OCI-LY7 (cell line): ENCODE results near the gene SLC6A6. TPM values are rescaled to one million over a fixed set of nuclear protein-coding genes. Genes with fewer than 3 reads are reported as not detected.

ENCODE experiments used
- BruUV-seq: library from RNA; stranded (reverse); fragments of 400-500 nt; replicated peaks from 2 replicates; lab custom pipeline; 2021; lab: Mats Ljungman, UMichigan
- CTCF ChIA-PET: fragments of 300-600 bp; sonication (Branson Sonifier 250); formaldehyde crosslinking; loops from one replicate; lab custom pipeline; 2022; ENCODE audit warnings: antibody characterized with exemption; ENCODE audit not compliant: unreplicated experiment; lab: Charles Lee
- POLR2A ChIA-PET: fragments of 300-600 bp; sonication (Branson Sonifier 250); formaldehyde crosslinking; loops from one replicate; lab custom pipeline; 2022; ENCODE audit warnings: antibody characterized with exemption; lab: Charles Lee
- DNase-seq: peaks from one replicate; pipeline ENCODE4 v3.0.0-alpha.2; 2015; ENCODE audit warnings: low spot score
- H2AFZ ChIP-seq: fragments of 200-600 bp; sonication (generic), shearing (Covaris generic); 2 replicates; pipeline ENCODE4 v1.6.1; 2014; ENCODE audit warnings: mild to moderate bottlenecking, antibody characterized with exemption, low read length, moderate library complexity
- H3K27ac ChIP-seq: fragments of 200-600 bp; sonication (generic); 2 replicates; pipeline ENCODE4 v1.5.1; 2014; ENCODE audit warnings: mixed run types, low read depth, mild to moderate bottlenecking, moderate library complexity, low read length, inconsistent platforms; ENCODE audit not compliant: poor library complexity, severe bottlenecking
- H3K36me3 ChIP-seq: fragments of 200-600 bp; sonication (generic); 2 replicates; pipeline ENCODE4 v1.6.1; 2014; ENCODE audit warnings: mild to moderate bottlenecking, antibody characterized with exemption, low read length, moderate library complexity, mixed read lengths; ENCODE audit not compliant: insufficient read depth
- H3K4me1 ChIP-seq: fragments of 200-600 bp; sonication (generic); 2 replicates; pipeline ENCODE4 v1.5.1; 2014; ENCODE audit warnings: mild to moderate bottlenecking, low read length; ENCODE audit not compliant: insufficient read depth, poor library complexity, severe bottlenecking
- H3K4me2 ChIP-seq: fragments of 200-600 bp; sonication (generic); 2 replicates; pipeline ENCODE4 v1.6.1; 2014; ENCODE audit warnings: mild to moderate bottlenecking, low read length
- H3K4me3 ChIP-seq: fragments of 200-600 bp; sonication (generic); 2 replicates; pipeline ENCODE4 v1.5.1; 2014; ENCODE audit warnings: mild to moderate bottlenecking, low read depth, low read length; ENCODE audit not compliant: poor library complexity, severe bottlenecking
- H3K79me2 ChIP-seq: fragments of 200-600 bp; sonication (generic); 2 replicates; pipeline ENCODE4 v1.6.1; 2016; ENCODE audit warnings: low read depth, mild to moderate bottlenecking, low read length, moderate library complexity, mixed read lengths; ENCODE audit not compliant: insufficient read depth
- H3K9me2 ChIP-seq: fragments of 200-600 bp; sonication (generic); 2 replicates; pipeline ENCODE4 v1.6.1; 2016; ENCODE audit warnings: mild to moderate bottlenecking, low read length, mixed read lengths; ENCODE audit not compliant: insufficient read depth
- H3K9me3 ChIP-seq: fragments of 200-600 bp; sonication (generic); 2 replicates; pipeline ENCODE4 v1.6.1; 2014; ENCODE audit warnings: mild to moderate bottlenecking, mixed run types, low read length, mixed read lengths
- H4K20me1 ChIP-seq: fragments of 200-600 bp; sonication (generic); 2 replicates; pipeline ENCODE4 v1.6.1; 2014; ENCODE audit warnings: mild to moderate bottlenecking, antibody characterized with exemption, low read length, moderate library complexity, mixed read lengths; ENCODE audit not compliant: insufficient read depth
- CTCF ChIP-seq: fragments of 200-600 bp; sonication (generic); conservative IDR thresholded peaks from 2 replicates; pipeline ENCODE4 v1.5.1; 2014; ENCODE audit warnings: mild to moderate bottlenecking, antibody characterized with exemption, low read length, moderate library complexity, mixed read lengths
- EZH2phosphoT487 ChIP-seq: fragments of 200-600 bp; sonication (generic); IDR thresholded peaks from 2 replicates; pipeline ENCODE4 v1.6.1; 2018; ENCODE audit warnings: low read depth, borderline replicate concordance, mild to moderate bottlenecking, mixed run types, antibody characterized with exemption, low read length, moderate library complexity, mixed read lengths
- intact Hi-C: fragments of 100-400 bp; cut with micrococcal nuclease; formaldehyde crosslinking; loops from one replicate; pipeline ENCODE4 v1.10.0; 2022; ENCODE audit not compliant: unreplicated experiment
- total RNA-seq, 2 experiments: library from RNA; depleted of rRNA in 1 of 2; stranded (reverse); fragments of >200 nt in 1 of 2; shearing (Covaris generic) in 1 of 2; gene quantifications; 2 replicates each; pipeline ENCODE4 v1.2.3, GENCODE V29; 2014 to 2022

Gene SLC6A6
- total RNA-seq, 2 experiments from 2014 or later, result 43.0 to 51.8 TPM

DNA sequence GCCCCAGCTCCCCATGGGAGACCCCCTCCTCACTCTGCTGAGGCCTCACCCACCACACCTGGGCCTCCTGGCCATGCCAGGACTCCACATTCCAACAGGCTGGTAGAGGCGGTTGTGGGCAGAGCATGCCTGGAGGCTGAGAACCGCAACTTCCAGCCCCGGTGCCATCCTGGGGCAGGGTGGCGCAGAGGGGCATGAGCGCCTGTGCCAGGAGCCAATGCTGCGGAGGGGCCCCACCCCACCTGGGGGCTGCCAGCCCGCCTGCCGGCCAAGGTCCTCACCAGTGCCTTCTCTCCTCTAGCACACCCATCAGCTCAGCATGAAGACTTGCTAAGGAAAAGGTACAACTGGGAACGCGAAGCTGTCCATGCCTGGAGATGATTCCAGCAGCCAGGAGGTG, 34.3 kb upstream of the SLC6A6 start:
- no peak overlapping the region for H2AFZ ChIP-seq
- no peaks in the 10 kb centered on the region for H3K9me2 ChIP-seq
- CTCF ChIA-PET, result interaction anchor here (0.9 kb wide), 1 partner anchor 10 kb away, joined by 5 read pairs; no protein-coding TSS in a partner anchor
- no TSS peak for BruUV-seq
- peaks cover 37% of the 10 kb centered on the region for H3K4me1 ChIP-seq
- H3K27ac ChIP-seq, result no peak overlapping the region
- TF ChIP-seq EZH2phosphoT487, result no peak
- no peak for TF ChIP-seq CTCF
- no peaks in the 10 kb centered on the region for H3K9me3 ChIP-seq
- H3K79me2 ChIP-seq, result no peaks in the 10 kb centered on the region
- no peak overlapping the region for H3K4me2 ChIP-seq
- intact Hi-C loops, result no loop called here
- no peak overlapping the region for H3K4me3 ChIP-seq
- H4K20me1 ChIP-seq, result no peaks in the 10 kb centered on the region
- H3K36me3 ChIP-seq, result no peaks in the 10 kb centered on the region
- POLR2A ChIA-PET, result interaction anchor here (0.6 kb wide), 1 partner anchor 38 kb away, joined by 4 read pairs; no protein-coding TSS in a partner anchor
- DNase-seq, result no peak

DNA sequence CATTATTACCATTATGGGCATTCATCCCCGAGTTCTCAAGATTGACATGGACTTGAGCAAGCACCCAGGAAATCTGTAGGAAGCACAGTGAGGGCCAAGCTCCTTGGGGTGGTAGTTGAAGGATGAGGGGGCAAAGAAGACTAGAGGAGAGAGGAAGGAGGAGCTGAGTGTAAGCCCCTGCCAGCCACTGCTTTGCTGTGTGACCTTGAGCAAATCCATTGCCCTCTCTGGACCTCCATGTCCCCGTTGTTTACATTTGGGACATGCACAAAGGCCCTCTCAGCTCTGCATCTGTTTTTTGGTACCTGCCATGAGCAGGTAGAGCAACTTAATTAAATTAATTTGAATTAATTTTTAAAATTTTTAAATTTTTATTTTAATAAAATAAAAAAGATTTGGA, 33.5 kb upstream of the SLC6A6 start:
- Histone ChIP-seq H3K36me3 (no peaks in the 10 kb centered on the region), H3K9me2 (no peaks in the 10 kb centered on the region), H3K9me3 (no peaks in the 10 kb centered on the region), H4K20me1 (no peaks in the 10 kb centered on the region), H3K4me3 (no peak overlapping the region), H3K79me2 (no peaks in the 10 kb centered on the region), H3K4me2 (no peak overlapping the region), H3K27ac (no peak overlapping the region), H2AFZ (no peak overlapping the region), H3K4me1 (peaks cover 30% of the 10 kb centered on the region)
- no TSS peak for BruUV-seq
- POLR2A ChIA-PET, result interaction anchor here (0.6 to 2.3 kb wide), 2 partner anchors 11 to 37 kb away, joined by 4 to 13 read pairs; no protein-coding TSS in a partner anchor
- no peak for TF ChIP-seq EZH2phosphoT487
- TF ChIP-seq CTCF, result no peak
- CTCF ChIA-PET, result interaction anchor here (0.9 to 2.1 kb wide), 4 partner anchors 10 to 30 kb away, joined by 3 to 6 read pairs (median 4); no protein-coding TSS in a partner anchor
- no peak for DNase-seq
- intact Hi-C loops, result no loop called here
